IMR-90 (cell line): ENCODE results near the gene SEMA6A. TPM values are rescaled to one million over a fixed set of nuclear protein-coding genes. Genes with fewer than 3 reads are reported as not detected.

Source experiments
- ATAC-seq: fragments of 200-7000 bp; cut with Tn5 transposase; 2 replicates; pipeline ENCODE4 v1.9.1; 2020; ENCODE audit warnings: low read depth, mild to moderate bottlenecking, moderate library complexity
- BruUV-seq: library from RNA; stranded (reverse); fragments of 400-500 nt; replicated peaks from 2 replicates; lab custom pipeline; 2021; lab: Mats Ljungman, UMichigan
- CTCF ChIA-PET: fragments of 300-600 bp; formaldehyde crosslinking; extraction: SDS; loops from one replicate; lab custom pipeline; 2021; ENCODE audit warnings: antibody characterized with exemption; lab: Yijun Ruan, JAX
- POLR2A ChIA-PET: fragments of 300-600 bp; sonication (Branson Sonifier 250); formaldehyde crosslinking; loops from one replicate; lab custom pipeline; 2022; ENCODE audit warnings: antibody characterized with exemption; ENCODE audit not compliant: unreplicated experiment; lab: Charles Lee
- DNase-seq: peaks from one replicate; pipeline ENCODE4 v3.0.0; 2013
- H2AFZ ChIP-seq: replicated peaks from 2 replicates; pipeline ENCODE3; 2013; ENCODE audit warnings: low read length, mild to moderate bottlenecking; ENCODE audit not compliant: poor library complexity
- H2AK5ac ChIP-seq: 2 replicates; pipeline ENCODE4 v1.6.1; 2013; ENCODE audit warnings: low read depth, low read length, inconsistent platforms
- H2AK9ac ChIP-seq: replicated peaks from 2 replicates; pipeline ENCODE3; 2013; ENCODE audit warnings: mild to moderate bottlenecking, low read depth, low read length, moderate library complexity; ENCODE audit not compliant: poor library complexity
- H2BK120ac ChIP-seq: 2 replicates; pipeline ENCODE4 v1.6.1; 2013; ENCODE audit warnings: low read depth, low read length, inconsistent platforms
- H2BK15ac ChIP-seq: 3 replicates; pipeline ENCODE4 v1.6.1; 2013; ENCODE audit warnings: low read depth, low read length, inconsistent platforms
- H2BK20ac ChIP-seq: 2 replicates; pipeline ENCODE4 v1.6.1; 2013; ENCODE audit warnings: low read depth, mild to moderate bottlenecking, inconsistent platforms, low read length, moderate library complexity
- H2BK5ac ChIP-seq: 2 replicates; pipeline ENCODE4 v1.6.1; 2013; ENCODE audit warnings: mild to moderate bottlenecking, low read depth, low read length, inconsistent platforms; ENCODE audit not compliant: poor library complexity, severe bottlenecking
- H3K14ac ChIP-seq: replicated peaks from 2 replicates; pipeline ENCODE4 v1.6.1; 2013; ENCODE audit warnings: low read depth, low read length, inconsistent platforms
- H3K18ac ChIP-seq: 2 replicates; pipeline ENCODE4 v1.6.1; 2013; ENCODE audit warnings: low read depth, low read length, control low read depth
- H3K23ac ChIP-seq: 2 replicates; pipeline ENCODE4 v1.6.1; 2013; ENCODE audit warnings: low read depth, low read length, inconsistent platforms
- H3K27ac ChIP-seq: 2 replicates; pipeline ENCODE4 v1.5.1; 2013; ENCODE audit warnings: mild to moderate bottlenecking, control low read depth, low read length; ENCODE audit not compliant: insufficient read depth
- H3K27me3 ChIP-seq: 2 replicates; pipeline ENCODE4 v1.6.1; 2013; ENCODE audit warnings: low read length; ENCODE audit not compliant: control insufficient read depth, insufficient read depth
- H3K36me3 ChIP-seq: 2 replicates; pipeline ENCODE4 v1.6.1; 2013; ENCODE audit warnings: low read length, mixed read lengths; ENCODE audit not compliant: control insufficient read depth, insufficient read depth
- H3K4ac ChIP-seq: 2 replicates; pipeline ENCODE4 v1.6.1; 2013; ENCODE audit warnings: low read depth, low read length, inconsistent platforms
- H3K4me1 ChIP-seq: 2 replicates; pipeline ENCODE4 v1.6.1; 2013; ENCODE audit warnings: low read length, mixed read lengths; ENCODE audit not compliant: control insufficient read depth, insufficient read depth
- H3K4me2 ChIP-seq: 2 replicates; pipeline ENCODE4 v1.6.1; 2013; ENCODE audit warnings: low read depth, mild to moderate bottlenecking, control low read depth, low read length, moderate library complexity
- H3K4me3 ChIP-seq: 2 replicates; pipeline ENCODE4 v1.5.1; 2013; ENCODE audit warnings: low read depth, mild to moderate bottlenecking, control low read depth, low read length, moderate library complexity; ENCODE audit not compliant: insufficient read depth
- H3K56ac ChIP-seq: 2 replicates; pipeline ENCODE4 v1.6.1; 2013; ENCODE audit warnings: low read length, inconsistent platforms; ENCODE audit not compliant: insufficient read depth; ENCODE audit errors: extremely low read depth
- H3K79me1 ChIP-seq, 2 experiments: 2 replicates each; pipeline ENCODE4 v1.6.1; 2013; ENCODE audit warnings: low read length in 2 of 2, inconsistent platforms in 1 of 2, low read depth in 1 of 2
- H3K9ac ChIP-seq: 2 replicates; pipeline ENCODE4 v1.6.1; 2013; ENCODE audit warnings: low read depth, low read length, control low read depth
- H3K9me1 ChIP-seq: 2 replicates; pipeline ENCODE4 v1.6.1; 2013; ENCODE audit warnings: low read length, inconsistent platforms; ENCODE audit not compliant: insufficient read depth
- H3K9me3 ChIP-seq: 2 replicates; pipeline ENCODE4 v1.6.1; 2013; ENCODE audit warnings: low read length; ENCODE audit not compliant: control insufficient read depth, insufficient read depth
- H4K20me1 ChIP-seq: 2 replicates; pipeline ENCODE4 v1.6.1; 2013; ENCODE audit warnings: low read length, inconsistent platforms; ENCODE audit not compliant: insufficient read depth
- H4K5ac ChIP-seq: 2 replicates; pipeline ENCODE4 v1.6.1; 2013; ENCODE audit warnings: mild to moderate bottlenecking, low read depth, low read length, control low read depth
- H4K8ac ChIP-seq, 2 experiments: 2 replicates each; pipeline ENCODE4 v1.6.1; 2013; ENCODE audit warnings: low read depth in 2 of 2, low read length in 2 of 2, control low read depth in 1 of 2, inconsistent platforms in 1 of 2
- H4K91ac ChIP-seq: 2 replicates; pipeline ENCODE4 v1.6.1; 2013; ENCODE audit warnings: low read depth, low read length, inconsistent platforms; ENCODE audit not compliant: insufficient read depth
- BHLHE40 ChIP-seq: fragments of 150-350 bp; IDR thresholded peaks from 2 replicates; pipeline ENCODE4 v1.6.1; 2016; ENCODE audit warnings: mild to moderate bottlenecking, low read depth, low read length
- CEBPB ChIP-seq: IDR thresholded peaks from 2 replicates; pipeline ENCODE4 v1.6.1; 2012; ENCODE audit warnings: low read depth, low read length, improper control_type of control experiment
- MAFK ChIP-seq: IDR thresholded peaks from 2 replicates; pipeline ENCODE4 v1.6.1; 2012; ENCODE audit warnings: low read depth, low read length, improper control_type of control experiment
- MAZ ChIP-seq: IDR thresholded peaks from 2 replicates; pipeline ENCODE4 v1.6.1; 2012; ENCODE audit warnings: low read depth, mild to moderate bottlenecking, low read length, improper control_type of control experiment, moderate library complexity, borderline replicate concordance
- MXI1 ChIP-seq: IDR thresholded peaks from 2 replicates; pipeline ENCODE4 v1.6.1; 2012; ENCODE audit warnings: low read depth, mild to moderate bottlenecking, low read length, moderate library complexity, borderline replicate concordance
- NFE2L2 ChIP-seq: fragments of 150-350 bp; IDR thresholded peaks from 2 replicates; pipeline ENCODE4 v1.6.1; 2016; ENCODE audit warnings: low read depth, mild to moderate bottlenecking, low read length
- RAD21 ChIP-seq: IDR thresholded peaks from 2 replicates; pipeline ENCODE4 v1.6.1; 2012; ENCODE audit warnings: low read length, improper control_type of control experiment
- WGBS, 2 experiments: methylation state at CpG; one replicate each; pipeline versions ENCODE4 v1.1.5 to v1.1.7; 2013; ENCODE audit warnings: missing lambda C conversion rate in 2 of 2; ENCODE audit not compliant: insufficient read length in 1 of 2; ENCODE audit errors: extremely low coverage in 2 of 2; 5-methylcytosine and 5-hydroxymethylcytosine counted together
- dilution Hi-C: fragments of 300-500 bp; cut with HindIII; formaldehyde crosslinking; loops from one replicate; pipeline ENCODE4 v1.14.3; 2018; ENCODE audit warnings: low sequenced_read_pairs; ENCODE audit not compliant: unreplicated experiment
- in situ Hi-C: fragments of 300-500 bp; cut with MboI; formaldehyde crosslinking; loops from 3 replicates; pipeline ENCODE4 v1.14.3; 2019; ENCODE audit warnings: low sequenced_read_pairs, inconsistent platforms, mixed read lengths
- intact Hi-C: fragments of 100-400 bp; cut with micrococcal nuclease; formaldehyde crosslinking; loops from 2 replicates; pipeline ENCODE4 v1.10.0; 2022
- polyA plus RNA-seq, 3 experiments: library from polyadenylated mRNA; depleted of rRNA; stranded (reverse); fragments of >200 nt; gene quantifications; 2 replicates each; pipeline ENCODE4 v1.2.3, GENCODE V29; 2012; ENCODE audit warnings: low replicate concordance in 1 of 3
- total RNA-seq: library from RNA; depleted of rRNA; stranded (reverse); fragments of >200 nt; gene quantifications from 2 replicates; pipeline ENCODE4 v1.2.3, GENCODE V29; 2012
- TF ChIP-seq, protein P1 (sequence below): conservative IDR thresholded peaks from 2 replicates; pipeline ENCODE4 v1.5.1; 2012; ENCODE audit warnings: mild to moderate bottlenecking, low read depth, low read length, improper control_type of control experiment

The SEMA6A gene
- total and polyA plus RNA-seq, 2 of the 4 experiments (the other 2 are of a cell fraction), result 0.27 to 0.36 TPM

DNA sequence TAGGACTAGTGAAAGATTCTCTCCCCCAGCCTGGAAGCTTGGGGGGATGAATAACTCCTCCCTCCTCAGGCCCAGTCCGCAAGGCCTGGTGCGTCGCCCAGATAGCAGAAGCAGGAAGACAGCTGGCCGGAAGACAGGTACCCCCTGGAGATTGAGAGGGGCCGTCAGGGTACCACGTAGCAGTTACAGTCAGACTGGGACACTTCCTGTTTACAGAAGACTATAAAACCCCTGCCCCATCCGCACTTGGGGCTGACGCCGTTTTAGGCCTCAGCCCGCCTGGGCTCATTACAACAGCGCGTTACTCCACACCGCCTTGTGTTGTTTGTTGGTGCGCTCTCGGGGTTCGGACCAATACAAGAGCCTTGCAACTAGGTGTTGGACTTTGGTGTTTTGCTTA, 15.4 kb downstream of the SEMA6A start:
- no peak for TF ChIP-seq MXI1
- no peak for TF ChIP-seq MAFK
- TF ChIP-seq, protein P1, sequence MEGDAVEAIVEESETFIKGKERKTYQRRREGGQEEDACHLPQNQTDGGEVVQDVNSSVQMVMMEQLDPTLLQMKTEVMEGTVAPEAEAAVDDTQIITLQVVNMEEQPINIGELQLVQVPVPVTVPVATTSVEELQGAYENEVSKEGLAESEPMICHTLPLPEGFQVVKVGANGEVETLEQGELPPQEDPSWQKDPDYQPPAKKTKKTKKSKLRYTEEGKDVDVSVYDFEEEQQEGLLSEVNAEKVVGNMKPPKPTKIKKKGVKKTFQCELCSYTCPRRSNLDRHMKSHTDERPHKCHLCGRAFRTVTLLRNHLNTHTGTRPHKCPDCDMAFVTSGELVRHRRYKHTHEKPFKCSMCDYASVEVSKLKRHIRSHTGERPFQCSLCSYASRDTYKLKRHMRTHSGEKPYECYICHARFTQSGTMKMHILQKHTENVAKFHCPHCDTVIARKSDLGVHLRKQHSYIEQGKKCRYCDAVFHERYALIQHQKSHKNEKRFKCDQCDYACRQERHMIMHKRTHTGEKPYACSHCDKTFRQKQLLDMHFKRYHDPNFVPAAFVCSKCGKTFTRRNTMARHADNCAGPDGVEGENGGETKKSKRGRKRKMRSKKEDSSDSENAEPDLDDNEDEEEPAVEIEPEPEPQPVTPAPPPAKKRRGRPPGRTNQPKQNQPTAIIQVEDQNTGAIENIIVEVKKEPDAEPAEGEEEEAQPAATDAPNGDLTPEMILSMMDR, result no peak
- TF ChIP-seq CEBPB, result no peak
- no peak for TF ChIP-seq BHLHE40
- no peak for TF ChIP-seq MAZ
- TF ChIP-seq NFE2L2, result no peak
- TF ChIP-seq RAD21, result no peak
- Histone ChIP-seq H3K4me3 (no peak overlapping the region), H2BK20ac (no peak overlapping the region), H2BK5ac (no peak overlapping the region), H4K91ac (no peak overlapping the region), H3K9me1 (no peaks in the 10 kb centered on the region), H3K14ac (no peak overlapping the region), H3K9ac (no peak overlapping the region), H3K9me3 (no peaks in the 10 kb centered on the region), H3K27me3 (no peaks in the 10 kb centered on the region), H3K56ac (no peak overlapping the region), H3K4me2 (no peak overlapping the region), H2AFZ (no peak overlapping the region), H4K8ac (no peak overlapping the region), H3K4ac (no peak overlapping the region), H2BK15ac (no peak overlapping the region), H3K79me1 (no peaks in the 10 kb centered on the region), H3K4me1 (no peaks in the 10 kb centered on the region), H2BK120ac (no peak overlapping the region), H3K18ac (no peak overlapping the region), H4K5ac (no peak overlapping the region), H3K27ac (no peak overlapping the region), H3K23ac (no peak overlapping the region), H4K20me1 (no peaks in the 10 kb centered on the region), H2AK9ac (no peak overlapping the region), H2AK5ac (no peak overlapping the region), H3K36me3 (no peaks in the 10 kb centered on the region)
- BruUV-seq, result no TSS peak
- dilution Hi-C loops, result no loop called here
- WGBS, 2 experiments, result no CpG with 5 or more reads among the region's 16 CpGs
- intact Hi-C loops, result no loop called here
- in situ Hi-C loops, result no loop called here
- DNase-seq (no peak), ATAC-seq (no peak)
- ChIA-PET POLR2A (no interaction called here), CTCF (no interaction called here)
